Measurements from ENCODE around the gene DSTYK.
A peak's percentile ranks its signal among the peaks of the same experiment; 100 is the strongest.

The DSTYK gene

GRCh38 chr1:205230982-205231381 is 19.5 kb upstream of the DSTYK start:
- 91% methylated on average over 3 of the region's 5 CpGs for WGBS
- Histone ChIP-seq H3K36me3 (ENCODE audit: control insufficient read depth in 1 of 2, insufficient read depth in 2 of 2, low read depth in 1 of 2, low read length in 2 of 2) (no peaks in the 10 kb centered on the region), H2BK5ac (ENCODE audit: low read depth, low read length, poor library complexity, severe bottlenecking) (no peak overlapping the region), H2AK5ac (ENCODE audit: low read length, severe bottlenecking) (no peak overlapping the region), H3K4ac (ENCODE audit: low read depth in 1 of 2, low read length in 2 of 2) (no peak overlapping the region), H2BK120ac (ENCODE audit: low read depth, low read length) (no peak overlapping the region), H2BK15ac (ENCODE audit: low read depth, poor library complexity, severe bottlenecking) (no peak overlapping the region), H3K27ac (ENCODE audit: low read length, poor library complexity, severe bottlenecking) (no peak overlapping the region), H2BK12ac (ENCODE audit: low read length in 2 of 2) (no peak overlapping the region), H2AFZ (ENCODE audit: low read depth, low read length) (no peak overlapping the region), H3K23ac (ENCODE audit: low read length in 2 of 2) (no peak overlapping the region), H3K27me3 (ENCODE audit: control insufficient read depth in 1 of 2, insufficient read depth in 1 of 2, low read length in 2 of 2) (no peaks in the 10 kb centered on the region), H3K4me2 (ENCODE audit: low read length, poor library complexity, severe bottlenecking) (no peak overlapping the region), H3K79me1 (replicated peaks; ENCODE audit: low read length, poor library complexity, severe bottlenecking) (peaks cover 4% of the 10 kb centered on the region), H3K14ac (ENCODE audit: low read length in 2 of 2) (no peak overlapping the region), H3K18ac (ENCODE audit: low read depth in 1 of 2, low read length in 2 of 2) (no peak overlapping the region), H4K8ac (ENCODE audit: low read length) (no peak overlapping the region), H3K4me3 (ENCODE audit: insufficient read depth in 1 of 2, low read depth in 1 of 2, low read length in 2 of 2) (no peak overlapping the region), H4K91ac (ENCODE audit: low read length) (no peak overlapping the region), H3K9ac (ENCODE audit: low read length) (no peak overlapping the region), H3K9me3 (ENCODE audit: control insufficient read depth, low read length) (no peaks in the 10 kb centered on the region), H3K4me1 (ENCODE audit: control insufficient read depth, insufficient read depth, low read depth, low read length) (peaks cover 9% of the 10 kb centered on the region)
- no peak for DNase-seq

GRCh38 chr1:205229916-205230700 is 18.6 kb upstream of the DSTYK start:
- no peak overlapping the region for H3K23ac ChIP-seq (ENCODE audit: low read length in 2 of 2)
- 70% methylated on average over 10 of the region's 10 CpGs for whole genome bisulfite sequencing

GRCh38 chr1:205229399-205229871 is 17.9 kb upstream of the DSTYK start:
- Histone ChIP-seq H3K18ac (ENCODE audit: low read depth in 1 of 2, low read length in 2 of 2) (no peak overlapping the region), H3K79me1 (replicated peaks; ENCODE audit: low read length, poor library complexity, severe bottlenecking) (peaks cover 4% of the 10 kb centered on the region), H2BK15ac (ENCODE audit: low read depth, poor library complexity, severe bottlenecking) (no peak overlapping the region), H2AFZ (ENCODE audit: low read depth, low read length) (no peak overlapping the region), H2BK12ac (ENCODE audit: low read length in 2 of 2) (no peak overlapping the region), H3K4me2 (ENCODE audit: low read length, poor library complexity, severe bottlenecking) (peak overlapping the region; percentile 56), H3K4me3 (ENCODE audit: insufficient read depth in 1 of 2, low read depth in 1 of 2, low read length in 2 of 2) (peak overlapping the region; percentile 38 to 90), H2AK5ac (ENCODE audit: low read length, severe bottlenecking) (no peak overlapping the region), H2BK5ac (ENCODE audit: low read depth, low read length, poor library complexity, severe bottlenecking) (no peak overlapping the region), H3K9me3 (ENCODE audit: control insufficient read depth, low read length) (no peaks in the 10 kb centered on the region), H3K27ac (ENCODE audit: low read length, poor library complexity, severe bottlenecking) (no peak overlapping the region), H3K4ac (ENCODE audit: low read depth in 1 of 2, low read length in 2 of 2) (no peak overlapping the region), H4K91ac (ENCODE audit: low read length) (no peak overlapping the region), H3K14ac (ENCODE audit: low read length in 2 of 2) (no peak overlapping the region), H2BK120ac (ENCODE audit: low read depth, low read length) (no peak overlapping the region), H3K9ac (ENCODE audit: low read length) (peak overlapping the region; percentile 77), H3K36me3 (ENCODE audit: control insufficient read depth in 1 of 2, insufficient read depth in 2 of 2, low read depth in 1 of 2, low read length in 2 of 2) (no peaks in the 10 kb centered on the region), H4K8ac (ENCODE audit: low read length) (no peak overlapping the region), H3K27me3 (ENCODE audit: control insufficient read depth in 1 of 2, insufficient read depth in 1 of 2, low read length in 2 of 2) (peaks cover 0 to 3% of the 10 kb centered on the region in 2 experiments), H3K23ac (ENCODE audit: low read length in 2 of 2) (no peak overlapping the region), H3K4me1 (ENCODE audit: control insufficient read depth, insufficient read depth, low read depth, low read length) (peaks cover 9% of the 10 kb centered on the region)
- WGBS: 37% methylated on average over 4 of the region's 15 CpGs
- peak; percentile 55 for DNase-seq

More at GRCh38 chr1:205229916-205230700, 18.6 kb upstream of the DSTYK start:
- Histone ChIP-seq H4K8ac (ENCODE audit: low read length) (no peak overlapping the region), H3K4me3 (ENCODE audit: insufficient read depth in 1 of 2, low read depth in 1 of 2, low read length in 2 of 2) (peak overlapping the region in 1 of 2 experiments; percentile 25), H3K27me3 (ENCODE audit: control insufficient read depth in 1 of 2, insufficient read depth in 1 of 2, low read length in 2 of 2) (peaks cover 0 to 3% of the 10 kb centered on the region in 2 experiments), H3K9me3 (ENCODE audit: control insufficient read depth, low read length) (no peaks in the 10 kb centered on the region), H2BK15ac (ENCODE audit: low read depth, poor library complexity, severe bottlenecking) (no peak overlapping the region), H2AFZ (ENCODE audit: low read depth, low read length) (no peak overlapping the region), H2AK5ac (ENCODE audit: low read length, severe bottlenecking) (no peak overlapping the region), H2BK120ac (ENCODE audit: low read depth, low read length) (no peak overlapping the region), H3K4me2 (ENCODE audit: low read length, poor library complexity, severe bottlenecking) (peak overlapping the region; percentile 56), H2BK5ac (ENCODE audit: low read depth, low read length, poor library complexity, severe bottlenecking) (no peak overlapping the region), H3K18ac (ENCODE audit: low read depth in 1 of 2, low read length in 2 of 2) (no peak overlapping the region), H3K9ac (ENCODE audit: low read length) (no peak overlapping the region), H3K79me1 (replicated peaks; ENCODE audit: low read length, poor library complexity, severe bottlenecking) (peaks cover 4% of the 10 kb centered on the region), H3K4me1 (ENCODE audit: control insufficient read depth, insufficient read depth, low read depth, low read length) (peaks cover 9% of the 10 kb centered on the region), H3K14ac (ENCODE audit: low read length in 2 of 2) (no peak overlapping the region), H4K91ac (ENCODE audit: low read length) (no peak overlapping the region), H3K4ac (ENCODE audit: low read depth in 1 of 2, low read length in 2 of 2) (no peak overlapping the region), H3K27ac (ENCODE audit: low read length, poor library complexity, severe bottlenecking) (no peak overlapping the region), H2BK12ac (ENCODE audit: low read length in 2 of 2) (no peak overlapping the region), H3K36me3 (ENCODE audit: control insufficient read depth in 1 of 2, insufficient read depth in 2 of 2, low read depth in 1 of 2, low read length in 2 of 2) (no peaks in the 10 kb centered on the region)
- DNase-seq: peak; percentile 15

GRCh38 chr1:205228093-205228521 is 16.6 kb upstream of the DSTYK start:
- peak overlapping the region; percentile 77 for H3K9ac ChIP-seq (ENCODE audit: low read length)
- WGBS: 0% methylated on average over 21 of the region's 27 CpGs

More at GRCh38 chr1:205228093-205228521, 16.6 kb upstream of the DSTYK start:
- H2AFZ ChIP-seq (ENCODE audit: low read depth, low read length): peak overlapping the region; percentile 23
- H2BK5ac ChIP-seq (ENCODE audit: low read depth, low read length, poor library complexity, severe bottlenecking): no peak overlapping the region
- peaks cover 0 to 3% of the 10 kb centered on the region in 2 experiments for H3K27me3 ChIP-seq (ENCODE audit: control insufficient read depth in 1 of 2, insufficient read depth in 1 of 2, low read length in 2 of 2)
- H3K79me1 ChIP-seq (replicated peaks; ENCODE audit: low read length, poor library complexity, severe bottlenecking): peaks cover 4% of the 10 kb centered on the region
- H2AK5ac ChIP-seq (ENCODE audit: low read length, severe bottlenecking): no peak overlapping the region
- peak overlapping the region; percentile 88 for H3K4me2 ChIP-seq (ENCODE audit: low read length, poor library complexity, severe bottlenecking)
- H2BK12ac ChIP-seq (ENCODE audit: low read length in 2 of 2): no peak overlapping the region
- no peaks in the 10 kb centered on the region for H3K9me3 ChIP-seq (ENCODE audit: control insufficient read depth, low read length)
- H4K8ac ChIP-seq (ENCODE audit: low read length): no peak overlapping the region
- peak overlapping the region; percentile 13 for H2BK120ac ChIP-seq (ENCODE audit: low read depth, low read length)
- H3K23ac ChIP-seq (ENCODE audit: low read length in 2 of 2): no peak overlapping the region
- H4K91ac ChIP-seq (ENCODE audit: low read length): no peak overlapping the region
- H3K14ac ChIP-seq (ENCODE audit: low read length in 2 of 2): no peak overlapping the region
- no peak overlapping the region for H3K27ac ChIP-seq (ENCODE audit: low read length, poor library complexity, severe bottlenecking)
- H3K4ac ChIP-seq (ENCODE audit: low read depth in 1 of 2, low read length in 2 of 2): no peak overlapping the region
- H2BK15ac ChIP-seq (ENCODE audit: low read depth, poor library complexity, severe bottlenecking): no peak overlapping the region
- H3K4me3 ChIP-seq (ENCODE audit: insufficient read depth in 1 of 2, low read depth in 1 of 2, low read length in 2 of 2): peak overlapping the region; percentile 76 to 90
- H3K36me3 ChIP-seq (ENCODE audit: control insufficient read depth in 1 of 2, insufficient read depth in 2 of 2, low read depth in 1 of 2, low read length in 2 of 2): no peaks in the 10 kb centered on the region
- peak overlapping the region in 1 of 2 experiments; percentile 6 for H3K18ac ChIP-seq (ENCODE audit: low read depth in 1 of 2, low read length in 2 of 2)
- peaks cover 9% of the 10 kb centered on the region for H3K4me1 ChIP-seq (ENCODE audit: control insufficient read depth, insufficient read depth, low read depth, low read length)
- no peak for DNase-seq

Measured in mesenchymal stem cell (in vitro differentiated cells and primary cell).